ENCODE data around the gene FAM117A. TPM values are rescaled to one million over a fixed set of nuclear protein-coding genes. Genes with fewer than 3 reads are reported as not detected.

FAM117A gene
- total RNA-seq, 2 experiments from 2014 or later = 19.7 to 23.0 TPM

DNA sequence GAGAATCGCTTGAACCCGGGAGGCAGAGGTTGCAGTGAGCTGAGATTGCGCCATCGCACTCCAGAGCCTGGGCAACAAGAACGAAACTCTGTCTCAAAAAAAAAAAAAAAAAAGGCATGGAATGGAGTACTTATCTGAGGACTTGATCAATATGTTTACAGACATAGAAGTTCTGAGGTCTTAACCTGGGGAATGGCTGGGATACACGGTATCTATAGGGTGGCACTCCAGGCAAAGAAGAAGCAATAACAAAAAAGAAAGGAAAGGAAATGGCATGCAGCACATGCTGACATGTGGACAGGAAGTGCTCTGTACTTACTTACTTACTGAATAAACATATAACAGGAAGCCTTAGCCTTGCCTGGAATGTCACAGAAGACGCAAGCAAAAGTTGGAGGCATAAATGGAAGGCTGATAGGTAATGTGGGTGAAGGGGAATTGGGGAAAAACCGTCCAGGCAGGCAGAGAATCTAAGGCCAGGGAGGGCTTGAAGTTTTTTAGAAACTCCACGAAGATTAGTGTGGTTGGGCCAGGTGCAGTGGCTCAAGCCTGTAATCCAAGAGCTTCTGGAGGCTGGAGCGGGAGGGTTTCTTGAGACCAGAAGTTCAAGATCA is 75.9 kb downstream of the FAM117A start:
- peaks cover 7% of the 10 kb centered on the region for H3K36me3 Mint-ChIP-seq (ENCODE audit: low read depth)
- H3K27me3 Mint-ChIP-seq = no peaks in the 10 kb centered on the region
- TF ChIP-seq, protein P1, sequence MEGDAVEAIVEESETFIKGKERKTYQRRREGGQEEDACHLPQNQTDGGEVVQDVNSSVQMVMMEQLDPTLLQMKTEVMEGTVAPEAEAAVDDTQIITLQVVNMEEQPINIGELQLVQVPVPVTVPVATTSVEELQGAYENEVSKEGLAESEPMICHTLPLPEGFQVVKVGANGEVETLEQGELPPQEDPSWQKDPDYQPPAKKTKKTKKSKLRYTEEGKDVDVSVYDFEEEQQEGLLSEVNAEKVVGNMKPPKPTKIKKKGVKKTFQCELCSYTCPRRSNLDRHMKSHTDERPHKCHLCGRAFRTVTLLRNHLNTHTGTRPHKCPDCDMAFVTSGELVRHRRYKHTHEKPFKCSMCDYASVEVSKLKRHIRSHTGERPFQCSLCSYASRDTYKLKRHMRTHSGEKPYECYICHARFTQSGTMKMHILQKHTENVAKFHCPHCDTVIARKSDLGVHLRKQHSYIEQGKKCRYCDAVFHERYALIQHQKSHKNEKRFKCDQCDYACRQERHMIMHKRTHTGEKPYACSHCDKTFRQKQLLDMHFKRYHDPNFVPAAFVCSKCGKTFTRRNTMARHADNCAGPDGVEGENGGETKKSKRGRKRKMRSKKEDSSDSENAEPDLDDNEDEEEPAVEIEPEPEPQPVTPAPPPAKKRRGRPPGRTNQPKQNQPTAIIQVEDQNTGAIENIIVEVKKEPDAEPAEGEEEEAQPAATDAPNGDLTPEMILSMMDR (IDR thresholded peaks at IDR 0.05) = no peak
- H3K27ac Mint-ChIP-seq = peak overlapping the region; percentile 94
- DNase-seq (peak; percentile 38), ATAC-seq (peak; percentile 66)
- no peaks in the 10 kb centered on the region for H3K9me3 Mint-ChIP-seq
- ChIA-PET CTCF (interaction anchor here (1.1 to 32.2 kb wide), 5 partner anchors 8 to 122 kb away, joined by 3 to 780 read pairs (median 8); partner anchors contain the start of gene NXPH3), POLR2A (interaction anchor here (0.9 to 2.3 kb wide), 5 partner anchors 9 to 119 kb away, joined by 3 to 8 read pairs (median 4); partner anchors contain the start of gene SLC35B1)
- H3K4me3 Mint-ChIP-seq = peak overlapping the region; percentile 53
- H3K4me1 Mint-ChIP-seq (ENCODE audit: low read depth) = peaks cover 40% of the 10 kb centered on the region
- intact Hi-C loops (cut with micrococcal nuclease) = no loop called here

DNA sequence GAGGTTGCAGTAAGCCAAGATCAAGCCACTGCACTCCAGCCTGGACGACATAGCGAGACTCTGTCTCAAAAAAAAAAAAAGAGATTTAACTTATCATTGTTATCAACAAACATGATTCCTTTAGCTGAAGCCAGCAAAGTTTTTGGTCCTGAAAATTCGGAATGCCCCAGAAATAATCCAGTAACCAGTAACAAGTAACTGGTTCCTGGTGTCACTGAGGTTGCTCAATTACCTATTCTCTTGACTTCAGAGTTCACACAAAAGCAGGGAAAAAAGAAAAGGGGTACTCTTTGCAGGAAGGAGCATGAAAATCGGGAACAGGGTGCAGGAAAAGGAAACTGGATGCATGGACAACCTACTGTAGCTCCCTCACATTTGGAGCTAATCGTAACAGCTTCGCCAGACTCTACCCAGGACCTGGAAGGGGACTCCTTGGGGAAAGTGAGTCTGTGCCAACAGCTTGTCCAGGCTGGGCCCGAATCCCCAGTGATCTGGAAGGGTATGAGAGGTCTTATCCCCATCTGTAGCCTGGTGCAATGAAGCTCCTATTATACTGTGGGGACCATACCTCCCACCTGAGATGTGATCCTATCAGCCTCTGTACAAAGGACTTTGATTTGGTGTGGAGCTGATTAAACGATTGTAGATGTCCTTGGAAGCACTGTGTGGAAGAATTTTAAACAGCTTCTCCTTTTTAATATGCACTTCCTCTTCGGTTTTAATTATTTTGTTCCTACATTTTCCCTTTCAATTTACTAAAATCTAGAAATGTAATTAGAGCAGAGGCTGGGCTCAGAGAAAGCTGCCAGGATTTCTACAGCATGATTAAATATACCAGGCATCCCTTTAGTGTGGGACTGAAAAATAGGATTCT is 82.6 kb downstream of the FAM117A start:
- Mint-ChIP-seq H3K9me3 (peaks cover 4% of the 10 kb centered on the region), H3K36me3 (ENCODE audit: low read depth) (peaks cover 10% of the 10 kb centered on the region), H3K4me3 (no peak overlapping the region), H3K4me1 (ENCODE audit: low read depth) (peaks cover 6% of the 10 kb centered on the region), H3K27ac (no peak overlapping the region), H3K27me3 (no peaks in the 10 kb centered on the region)
- ChIA-PET CTCF (interaction anchor here (1.0 to 2.3 kb wide), 4 partner anchors 9 to 125 kb away, joined by 3 to 16 read pairs (median 4); no protein-coding TSS in a partner anchor), POLR2A (interaction anchor here (1.1 to 1.6 kb wide), 2 partner anchors 10 to 12 kb away, joined by 3 read pairs; no protein-coding TSS in a partner anchor)
- DNase-seq (no peak), ATAC-seq (no peak)
- TF ChIP-seq, protein P1 (IDR thresholded peaks at IDR 0.05) = no peak
- intact Hi-C loops (cut with micrococcal nuclease) = no loop called here

DNA sequence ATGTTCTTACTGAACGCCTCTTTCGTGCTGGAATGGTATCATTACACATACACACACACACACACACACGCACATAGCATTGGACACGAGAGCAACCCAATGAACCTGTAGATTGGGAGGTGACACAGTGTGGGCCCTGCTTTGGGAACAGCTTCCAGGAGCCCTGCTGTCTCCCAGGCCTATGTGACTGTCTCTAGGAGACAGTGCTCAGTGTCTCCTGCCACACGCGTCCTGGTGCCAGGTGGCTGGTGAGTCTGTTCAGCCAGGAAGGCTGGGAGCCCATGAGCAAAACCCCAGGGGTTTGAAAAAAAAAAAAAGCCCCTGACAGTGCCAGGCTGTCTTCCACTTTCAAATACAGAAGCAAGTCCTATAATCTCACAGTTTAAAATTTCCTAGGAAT is 83.6 kb downstream of the FAM117A start:
- H3K4me1 Mint-ChIP-seq (ENCODE audit: low read depth) = peaks cover 15% of the 10 kb centered on the region

DNA sequence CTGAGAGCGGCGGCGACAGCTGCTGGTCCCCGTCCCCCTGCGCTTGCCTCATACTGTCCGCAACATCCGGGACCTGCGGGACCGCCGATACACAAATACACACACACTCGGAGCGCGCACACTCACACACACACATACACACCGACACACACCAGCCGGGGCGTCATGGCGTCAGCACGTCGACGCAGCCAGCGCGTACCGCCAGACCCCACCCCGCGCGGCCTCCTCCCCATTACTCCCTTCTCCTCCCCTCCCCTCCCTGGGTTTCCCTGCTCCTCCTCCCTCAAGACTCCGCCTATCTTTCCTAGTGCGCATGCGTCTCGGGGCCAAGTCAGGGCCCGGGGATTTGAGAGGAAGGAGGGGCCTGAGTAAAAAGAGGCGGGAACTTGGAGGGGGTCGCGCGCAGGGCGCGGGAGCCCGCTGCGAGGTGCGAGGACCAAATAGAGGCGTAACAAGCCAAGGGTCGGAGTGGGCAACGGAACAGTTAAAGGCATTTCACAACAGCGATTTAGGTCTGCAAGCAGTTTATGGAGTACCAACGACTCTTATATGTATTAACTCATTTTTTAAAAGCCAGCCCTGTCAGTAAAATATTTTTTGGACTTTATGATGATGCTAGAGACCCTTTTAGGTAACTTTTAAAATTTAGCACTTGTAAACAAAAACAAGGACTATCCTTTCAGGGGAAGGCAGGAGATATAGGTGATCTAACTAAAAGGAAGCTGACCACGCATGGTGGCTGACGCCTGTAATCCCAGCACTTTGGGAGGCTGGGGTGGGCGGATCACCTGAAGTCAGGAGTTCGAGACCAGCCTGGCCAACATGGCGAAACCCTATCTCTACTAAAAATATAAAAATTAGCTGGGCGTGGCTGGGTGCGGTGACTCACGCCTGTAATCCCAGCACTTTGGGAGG is 85.7 kb downstream of the FAM117A start, which contains the start of gene SPOP:
Gene SPOP (minus strand): TSS at position 165 of the 915 bp plus-strand sequence. CDS start 55,287 bp downstream, outside the sequence.
- Mint-ChIP-seq H3K27me3 (no peaks in the 10 kb centered on the region), H3K4me1 (ENCODE audit: low read depth) (peaks cover 31% of the 10 kb centered on the region), H3K27ac (peak within 1 kb of the TSS; percentile 98), H3K36me3 (ENCODE audit: low read depth) (peaks cover 25% of the 10 kb centered on the region), H3K4me3 (peak within 1 kb of the TSS; percentile 94), H3K9me3 (peaks cover 4% of the 10 kb centered on the region)
- TF ChIP-seq, protein P1 (IDR thresholded peaks at IDR 0.05) = no peak
- intact Hi-C loops (cut with micrococcal nuclease) = no loop called here
- DNase-seq (peak; percentile 99), ATAC-seq (peak; percentile 97)
- ChIA-PET POLR2A (interaction anchor here (0.7 to 2.0 kb wide), 9 partner anchors 8 to 110 kb away, joined by 3 to 8 read pairs (median 5); no protein-coding TSS in a partner anchor), CTCF (interaction anchor here (0.7 to 2.4 kb wide), 4 partner anchors 9 to 108 kb away, joined by 3 to 8 read pairs (median 6); no protein-coding TSS in a partner anchor)

More for the DNA sequence above, 83.6 kb downstream of the FAM117A start:
- intact Hi-C loops (cut with micrococcal nuclease) = no loop called here
- H3K36me3 Mint-ChIP-seq (ENCODE audit: low read depth) = peaks cover 13% of the 10 kb centered on the region
- H3K4me3 Mint-ChIP-seq = no peak overlapping the region
- no peak for DNase-seq
- peaks cover 4% of the 10 kb centered on the region for H3K9me3 Mint-ChIP-seq
- CTCF ChIA-PET = interaction anchor here (2.4 kb wide), 2 partner anchors 8 to 16 kb away, joined by 8 read pairs; no protein-coding TSS in a partner anchor
- no peak for ATAC-seq
- no peaks in the 10 kb centered on the region for H3K27me3 Mint-ChIP-seq
- TF ChIP-seq, protein P1 (IDR thresholded peaks at IDR 0.05) = no peak
- no peak overlapping the region for H3K27ac Mint-ChIP-seq
- POLR2A ChIA-PET = interaction anchor here (1.6 kb wide), 1 partner anchor 13 kb away, joined by 3 read pairs; no protein-coding TSS in a partner anchor
